Measurements from ENCODE around the gene KIF25.

Gene KIF25

DNA sequence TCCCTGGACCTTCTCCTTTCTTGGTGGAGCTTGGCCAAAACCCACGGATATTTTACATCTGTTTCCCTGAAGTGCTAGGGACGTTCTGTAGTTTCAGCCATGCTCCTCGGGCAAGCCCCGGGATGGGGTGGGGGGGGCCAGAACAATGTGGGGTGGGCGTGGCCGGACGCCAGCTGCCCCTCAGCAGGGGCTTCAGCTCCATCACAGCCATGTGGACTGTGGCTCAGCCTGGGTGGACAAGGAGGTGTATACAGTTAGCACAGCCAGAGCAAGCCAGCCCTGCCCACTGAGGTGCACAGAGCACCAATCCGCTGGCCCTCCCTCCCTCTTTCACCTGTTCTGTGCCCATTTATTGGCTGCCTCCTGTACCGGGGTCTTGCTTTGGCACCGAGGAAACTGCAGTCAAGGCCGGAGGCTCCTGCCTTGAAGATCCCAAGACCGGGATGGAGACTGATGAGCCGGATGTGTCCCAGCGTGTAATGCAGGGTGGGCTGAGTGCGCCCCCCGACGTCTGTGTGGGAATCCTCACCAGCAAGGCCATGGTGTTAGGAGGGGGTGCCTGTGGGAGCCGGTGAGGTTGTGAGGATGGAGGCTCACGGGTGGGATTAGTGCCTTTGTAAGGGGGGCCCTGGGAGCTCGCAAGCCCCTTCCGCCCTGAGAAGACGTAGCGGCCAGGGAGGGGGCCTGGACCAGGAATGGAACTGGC is 53.6 kb downstream of the KIF25 start:
- TF ChIP-seq MYC (IDR thresholded peaks at IDR 0.05; ENCODE audit: low read depth, low read length) (no peak), POLR2A (IDR thresholded peaks at IDR 0.05; ENCODE audit: extremely low read depth, insufficient read length) (no peak)
- TF ChIP-seq, protein P1, sequence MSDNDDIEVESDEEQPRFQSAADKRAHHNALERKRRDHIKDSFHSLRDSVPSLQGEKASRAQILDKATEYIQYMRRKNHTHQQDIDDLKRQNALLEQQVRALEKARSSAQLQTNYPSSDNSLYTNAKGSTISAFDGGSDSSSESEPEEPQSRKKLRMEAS (IDR thresholded peaks at IDR 0.05; ENCODE audit: low read depth, low read length), result no peak
- TF ChIP-seq, protein P2, sequence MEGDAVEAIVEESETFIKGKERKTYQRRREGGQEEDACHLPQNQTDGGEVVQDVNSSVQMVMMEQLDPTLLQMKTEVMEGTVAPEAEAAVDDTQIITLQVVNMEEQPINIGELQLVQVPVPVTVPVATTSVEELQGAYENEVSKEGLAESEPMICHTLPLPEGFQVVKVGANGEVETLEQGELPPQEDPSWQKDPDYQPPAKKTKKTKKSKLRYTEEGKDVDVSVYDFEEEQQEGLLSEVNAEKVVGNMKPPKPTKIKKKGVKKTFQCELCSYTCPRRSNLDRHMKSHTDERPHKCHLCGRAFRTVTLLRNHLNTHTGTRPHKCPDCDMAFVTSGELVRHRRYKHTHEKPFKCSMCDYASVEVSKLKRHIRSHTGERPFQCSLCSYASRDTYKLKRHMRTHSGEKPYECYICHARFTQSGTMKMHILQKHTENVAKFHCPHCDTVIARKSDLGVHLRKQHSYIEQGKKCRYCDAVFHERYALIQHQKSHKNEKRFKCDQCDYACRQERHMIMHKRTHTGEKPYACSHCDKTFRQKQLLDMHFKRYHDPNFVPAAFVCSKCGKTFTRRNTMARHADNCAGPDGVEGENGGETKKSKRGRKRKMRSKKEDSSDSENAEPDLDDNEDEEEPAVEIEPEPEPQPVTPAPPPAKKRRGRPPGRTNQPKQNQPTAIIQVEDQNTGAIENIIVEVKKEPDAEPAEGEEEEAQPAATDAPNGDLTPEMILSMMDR (IDR thresholded peaks at IDR 0.05; ENCODE audit: low read depth, low read length), result no peak
- no peak overlapping the region for H3K4me3 ChIP-seq (ENCODE audit: low read depth, low read length)
- DNase-seq (ENCODE audit: low read depth), result no peak

DNA sequence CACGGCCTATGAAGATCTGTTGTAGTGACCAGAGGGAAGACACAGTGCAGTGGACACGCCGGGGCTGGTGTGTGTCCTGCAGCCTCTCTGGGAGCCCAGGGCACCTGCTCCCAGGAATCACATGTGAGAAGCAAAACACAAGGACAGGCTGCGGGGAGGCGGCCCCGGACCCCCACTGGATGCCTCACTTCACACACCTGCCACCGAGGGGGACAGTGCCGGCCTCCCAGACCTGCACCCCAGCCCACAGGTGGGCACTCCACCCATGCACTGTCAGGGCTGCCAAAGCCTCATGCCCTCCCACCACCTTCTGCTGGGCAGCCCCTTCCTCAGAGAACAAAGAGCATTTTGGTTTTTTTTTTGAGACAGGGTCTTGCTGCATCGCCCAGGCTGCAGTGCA is 54.2 kb downstream of the KIF25 start:
- TF ChIP-seq, protein P2 (IDR thresholded peaks at IDR 0.05; ENCODE audit: low read depth, low read length), result no peak
- TF ChIP-seq POLR2A (IDR thresholded peaks at IDR 0.05; ENCODE audit: extremely low read depth, insufficient read length) (no peak), MYC (IDR thresholded peaks at IDR 0.05; ENCODE audit: low read depth, low read length) (no peak)
- TF ChIP-seq, protein P1 (IDR thresholded peaks at IDR 0.05; ENCODE audit: low read depth, low read length), result no peak
- no peak for DNase-seq (ENCODE audit: low read depth)
- no peak overlapping the region for H3K4me3 ChIP-seq (ENCODE audit: low read depth, low read length)

DNA sequence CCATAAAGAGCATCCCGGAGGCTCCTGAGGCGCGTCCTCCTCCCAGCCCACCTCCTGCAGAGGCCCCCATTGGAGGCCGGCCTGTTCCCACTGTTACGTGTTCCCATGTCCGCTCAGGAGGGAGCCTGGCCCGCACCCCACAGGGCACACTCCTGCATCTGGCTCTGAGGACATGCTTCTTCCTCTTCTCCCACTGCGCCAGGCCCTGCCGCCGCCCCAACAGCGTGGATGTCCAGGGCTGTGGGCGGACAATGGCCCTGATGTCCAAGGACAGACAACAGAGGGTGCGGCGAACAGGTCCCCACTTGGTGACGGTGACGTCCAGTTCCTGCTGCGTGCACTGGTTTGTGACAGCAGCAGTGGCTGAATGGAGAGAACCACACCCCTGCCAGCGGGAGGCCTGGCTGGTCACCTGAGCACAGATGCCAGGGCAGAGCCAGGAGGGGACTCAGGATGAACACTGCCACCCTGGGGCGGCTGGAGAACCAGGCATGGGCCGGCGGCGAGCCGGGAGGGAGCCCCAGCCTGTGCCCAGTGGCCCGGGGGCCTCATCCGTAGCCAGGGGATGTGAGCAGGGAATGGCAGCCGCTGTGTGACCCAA is 54.9 kb downstream of the KIF25 start:
- DNase-seq (ENCODE audit: low read depth), result no peak
- TF ChIP-seq, protein P2 (IDR thresholded peaks at IDR 0.05; ENCODE audit: low read depth, low read length), result no peak
- H3K4me3 ChIP-seq (ENCODE audit: low read depth, low read length), result no peak overlapping the region

DNA sequence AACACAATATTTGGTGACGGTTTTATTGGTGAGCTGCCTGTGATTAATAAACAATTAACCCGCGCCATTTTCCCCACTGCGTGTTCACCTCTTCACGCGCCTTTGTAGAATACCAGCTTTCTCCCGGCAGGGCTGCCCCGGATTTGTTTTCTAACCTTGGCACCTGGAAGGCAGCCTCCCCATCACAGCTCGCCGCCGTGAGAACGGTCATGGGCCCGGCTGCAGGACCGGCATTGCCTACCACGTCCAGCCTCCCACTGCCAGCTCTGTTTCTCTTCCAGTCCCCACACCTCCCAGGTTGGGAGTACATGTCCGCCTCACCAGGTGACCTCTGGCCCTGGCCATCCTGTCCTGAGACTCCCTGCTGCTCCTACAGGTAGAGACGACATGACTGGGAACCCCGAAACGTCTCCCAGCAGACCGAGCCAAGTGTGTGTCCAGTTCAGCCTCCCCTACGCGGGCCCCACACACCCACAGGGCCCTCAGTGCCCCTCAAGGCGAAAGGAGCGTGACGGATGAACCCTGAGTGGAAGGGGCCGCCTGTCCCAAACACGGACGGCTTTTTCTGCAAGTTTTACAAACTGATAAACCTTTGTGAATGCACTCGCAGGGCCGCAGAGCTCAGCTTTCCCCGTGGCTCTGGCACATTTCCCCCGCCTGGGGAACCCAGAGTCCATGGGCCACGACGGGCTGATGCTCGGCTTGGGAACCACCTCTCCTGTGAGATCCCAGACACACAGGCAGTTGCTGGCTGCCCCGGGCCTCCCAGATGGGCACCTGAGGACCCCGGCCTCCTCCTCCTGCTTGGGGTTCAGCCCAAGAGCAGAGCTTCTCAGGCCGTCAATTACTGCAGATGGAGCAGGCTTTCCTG is 55.9 kb downstream of the KIF25 start:
- TF ChIP-seq, protein P1 (IDR thresholded peaks at IDR 0.05; ENCODE audit: low read depth, low read length), result no peak
- TF ChIP-seq, protein P2 (IDR thresholded peaks at IDR 0.05; ENCODE audit: low read depth, low read length), result no peak
- no peak for DNase-seq (ENCODE audit: low read depth)
- H3K4me3 ChIP-seq (ENCODE audit: low read depth, low read length), result no peak overlapping the region

DNA sequence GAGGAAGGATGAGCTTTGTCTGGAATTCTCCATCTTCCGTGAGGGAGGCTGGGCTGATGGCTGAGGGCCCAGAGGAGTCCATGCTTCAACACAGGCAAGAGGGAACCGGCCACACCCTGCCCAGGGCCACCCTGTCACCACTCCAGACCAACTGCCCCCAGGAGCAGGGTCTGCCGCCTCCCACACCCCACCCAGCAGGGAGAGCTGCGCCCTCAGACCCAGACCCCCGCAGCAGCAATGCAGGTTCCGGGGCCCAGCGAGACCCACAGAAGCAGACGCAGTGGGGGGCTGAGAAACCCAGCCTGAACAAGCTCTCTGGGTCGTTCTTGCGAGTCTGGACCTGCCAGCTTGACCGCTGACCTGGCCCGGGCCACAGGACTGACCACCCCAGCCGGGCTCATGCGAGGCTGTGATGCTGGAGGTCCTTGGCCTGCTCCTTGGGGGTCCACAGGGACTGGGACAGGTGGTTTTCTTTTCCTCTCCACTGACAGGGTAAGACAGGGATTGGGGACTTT is 56.5 kb downstream of the KIF25 start:
- TF ChIP-seq MYC (IDR thresholded peaks at IDR 0.05; ENCODE audit: low read depth, low read length) (no peak), POLR2A (IDR thresholded peaks at IDR 0.05; ENCODE audit: extremely low read depth, insufficient read length) (no peak)
- TF ChIP-seq, protein P2 (IDR thresholded peaks at IDR 0.05; ENCODE audit: low read depth, low read length), result no peak
- TF ChIP-seq, protein P1 (IDR thresholded peaks at IDR 0.05; ENCODE audit: low read depth, low read length), result no peak
- no peak for DNase-seq (ENCODE audit: low read depth)
- no peak overlapping the region for H3K4me3 ChIP-seq (ENCODE audit: low read depth, low read length)
